Testis (tissue), 3 donors: ENCODE results near the gene DYNC1I1. TPM values are rescaled to one million over a fixed set of nuclear protein-coding genes. Genes with fewer than 3 reads are reported as not detected.

Experiments
- DNase-seq: peaks from one replicate; pipeline ENCODE4 v3.0.0-alpha.2; 2019
- H3K27ac ChIP-seq, 2 donors: fragments of 200-600 bp; sonication (generic); one replicate each; pipeline ENCODE4 v1.5.1; 2019
- H3K27me3 ChIP-seq: fragments of 200-600 bp; sonication (generic); one replicate; pipeline ENCODE4 v1.5.1; 2019
- H3K36me3 ChIP-seq: fragments of 200-600 bp; sonication (generic); one replicate; pipeline ENCODE4 v1.5.1; 2017; ENCODE audit warnings: low read depth; ENCODE audit errors: missing control alignments
- H3K4me1 ChIP-seq: fragments of 200-600 bp; sonication (generic); one replicate; pipeline ENCODE4 v1.5.1; 2019
- H3K4me3 ChIP-seq, 2 donors: fragments of 200-600 bp; sonication (generic); one replicate each; pipeline ENCODE4 v1.5.1; 2017 to 2019
- H3K9me3 ChIP-seq: fragments of 200-600 bp; sonication (generic); one replicate; pipeline ENCODE4 v1.5.1; 2017
- CTCF ChIP-seq, 3 experiments: fragments of 450-650 bp in 2 of 3; fragments of 200-600 bp in 1 of 3; sonication (generic) in 1 of 3; IDR thresholded peaks; one replicate each; pipeline ENCODE4 v1.5.1; 2016 to 2019; ENCODE audit warnings: antibody characterized with exemption in 3 of 3, mild to moderate bottlenecking in 2 of 3, moderate library complexity in 1 of 3
- POLR2A ChIP-seq: fragments of 450-650 bp; IDR thresholded peaks from one replicate; pipeline ENCODE4 v1.6.1; 2017; ENCODE audit warnings: antibody characterized with exemption, mild to moderate bottlenecking, moderate library complexity
- WGBS, 2 donors: methylation state at CpG; one replicate each; pipeline ENCODE4 v1.1.5; 2018; 5-methylcytosine and 5-hydroxymethylcytosine counted together
- intact Hi-C: fragments of 100-400 bp; cut with DNase I; formaldehyde crosslinking; loops from one replicate; pipeline ENCODE4 v1.15.1; 2023; ENCODE audit warnings: low total_unique reads
- polyA plus RNA-seq: library from polyadenylated mRNA; stranded (reverse); fragments of 350-450 nt; fragmentation: Illumina TruSeq; extraction: RNeasy Lipid Tissue Mini Kit (QIAGEN cat#74804); gene quantifications from one replicate; pipeline ENCODE4 v1.2.3, GENCODE V29; 2014; ENCODE audit warnings: low read depth, low replicate concordance; ENCODE audit not compliant: insufficient read depth
- total RNA-seq, 2 donors: library from RNA; depleted of rRNA; stranded (reverse); fragments of >200 nt; gene quantifications; one replicate each; pipeline ENCODE4 v1.2.3, GENCODE V29; 2016

The DYNC1I1 gene
- total and polyA plus RNA-seq, 3 donors from 2014 or later, result 3.7 to 7.1 (median 5.0) TPM

DNA sequence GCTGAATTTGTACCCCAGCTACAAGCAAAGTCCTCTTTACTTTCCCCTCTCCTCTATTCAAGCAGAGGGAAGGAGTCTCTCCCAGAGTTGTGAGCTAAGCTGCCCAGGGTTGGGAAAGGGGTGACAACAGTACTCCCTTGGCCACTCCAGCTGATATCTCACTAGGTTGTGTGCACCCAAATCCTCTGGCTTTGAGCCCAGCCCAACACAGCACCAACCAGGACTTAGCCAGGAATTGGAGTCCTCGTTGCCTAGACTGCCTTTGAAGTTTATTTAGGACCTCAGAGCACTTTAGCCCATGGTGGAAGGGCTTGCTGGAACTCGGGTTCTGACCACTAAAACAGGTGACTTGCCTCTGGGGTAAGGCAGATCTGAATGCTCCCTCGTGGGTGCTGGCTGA is 35.7 kb upstream of the DYNC1I1 start:
- no peak overlapping the region for H3K27ac ChIP-seq
- H3K4me3 ChIP-seq, result no peak overlapping the region
- H3K4me1 ChIP-seq, result no peaks in the 10 kb centered on the region
- intact Hi-C loops, result no loop called here
- H3K27me3 ChIP-seq, result no peaks in the 10 kb centered on the region
- 67 to 81% methylated on average over 2 to 3 of the region's 3 CpGs for WGBS, 2 donors
- DNase-seq, result no peak
- H3K36me3 ChIP-seq, result no peaks in the 10 kb centered on the region
- TF ChIP-seq POLR2A (no peak), CTCF (IDR thresholded peaks at IDR 0.05) (no peak)
- H3K9me3 ChIP-seq, result no peaks in the 10 kb centered on the region

GRCh38 chr7:95737828-95738505 is 34.4 kb upstream of the DYNC1I1 start:
- intact Hi-C loops, result no loop called here

DNA sequence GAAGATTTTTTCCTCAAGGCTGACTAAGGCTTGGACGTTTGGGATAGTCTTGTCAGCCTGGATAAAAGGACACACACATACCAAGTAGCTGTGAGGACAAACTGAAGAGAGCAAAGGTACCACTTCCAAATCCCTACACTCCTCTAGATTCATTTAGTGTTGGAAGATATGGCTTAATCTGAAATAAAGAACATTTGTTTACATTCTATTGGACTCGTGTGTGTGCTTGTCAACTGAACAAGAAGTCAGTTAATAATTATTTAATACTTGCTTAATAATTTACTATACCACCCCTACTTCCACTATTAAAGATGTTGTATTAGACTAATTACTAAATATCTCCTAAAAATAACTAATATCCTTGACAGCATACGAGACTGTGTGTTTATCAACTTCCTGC is 23.3 kb upstream of the DYNC1I1 start:
- H3K36me3 ChIP-seq, result no peaks in the 10 kb centered on the region
- 54 to 60% methylated on average over 3 of the region's 3 CpGs for WGBS, 2 donors
- H3K4me3 ChIP-seq, result no peak overlapping the region
- intact Hi-C loops, result no loop called here
- H3K27ac ChIP-seq, result no peak overlapping the region
- no peaks in the 10 kb centered on the region for H3K9me3 ChIP-seq
- DNase-seq, result no peak
- H3K4me1 ChIP-seq, result no peaks in the 10 kb centered on the region
- TF ChIP-seq CTCF (IDR thresholded peaks at IDR 0.05), result no peak
- TF ChIP-seq POLR2A, result no peak
- no peaks in the 10 kb centered on the region for H3K27me3 ChIP-seq

More at GRCh38 chr7:95737828-95738505, 34.4 kb upstream of the DYNC1I1 start:
- Histone ChIP-seq H3K36me3 (no peaks in the 10 kb centered on the region), H3K4me1 (no peaks in the 10 kb centered on the region), H3K4me3 (no peak overlapping the region), H3K27me3 (no peaks in the 10 kb centered on the region), H3K27ac (no peak overlapping the region), H3K9me3 (no peaks in the 10 kb centered on the region)
- DNase-seq, result no peak
- WGBS, 2 donors, result 75 to 86% methylated on average over 1 to 3 of the region's 3 CpGs
- no peak for TF ChIP-seq POLR2A
- TF ChIP-seq CTCF (IDR thresholded peaks at IDR 0.05), result no peak

DNA sequence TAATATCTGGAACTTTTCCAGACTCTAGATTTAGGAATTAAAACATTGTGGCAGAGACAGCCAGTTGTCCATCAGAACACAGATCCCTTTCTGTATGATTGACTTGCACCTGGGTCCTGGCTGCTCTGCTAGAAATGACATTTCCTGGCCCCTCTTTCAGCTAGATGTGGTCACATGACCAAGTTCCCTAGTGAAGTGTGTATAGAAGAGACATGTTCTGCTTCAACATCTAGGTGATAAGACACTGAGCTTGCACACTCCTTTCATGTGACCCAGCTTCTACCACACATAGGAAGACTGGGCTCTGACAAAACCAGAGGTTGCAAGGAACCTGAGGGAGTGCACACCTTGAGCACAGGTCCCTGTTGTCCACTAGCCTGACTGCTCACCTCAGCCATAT is 22.8 kb upstream of the DYNC1I1 start:
- Histone ChIP-seq H3K36me3 (no peaks in the 10 kb centered on the region), H3K27me3 (no peaks in the 10 kb centered on the region), H3K4me1 (no peaks in the 10 kb centered on the region), H3K9me3 (no peaks in the 10 kb centered on the region), H3K4me3 (no peak overlapping the region), H3K27ac (no peak overlapping the region)
- intact Hi-C loops, result no loop called here
- no peak for DNase-seq
- TF ChIP-seq CTCF (IDR thresholded peaks at IDR 0.05) (no peak), POLR2A (no peak)

GRCh38 chr7:95753440-95753839 is 18.9 kb upstream of the DYNC1I1 start:
- no peaks in the 10 kb centered on the region for H3K4me1 ChIP-seq
- H3K4me3 ChIP-seq, result no peak overlapping the region
- no peaks in the 10 kb centered on the region for H3K9me3 ChIP-seq
- DNase-seq, result no peak
- no peak overlapping the region for H3K27ac ChIP-seq
- no peak for TF ChIP-seq CTCF (IDR thresholded peaks at IDR 0.05)
- no peak for TF ChIP-seq POLR2A
- H3K27me3 ChIP-seq, result no peaks in the 10 kb centered on the region
- H3K36me3 ChIP-seq, result no peaks in the 10 kb centered on the region
- intact Hi-C loops, result no loop called here
